Kidney (tissue), 14 donors: Measurements from ENCODE around the gene PGP. TPM values are rescaled to one million over a fixed set of nuclear protein-coding genes. Genes with fewer than 3 reads are reported as not detected.

Source experiments
- DNase-seq, 5 donors: peaks; one replicate each; pipeline ENCODE4 v3.0.0-alpha.2; 2013 to 2020
- FAIRE-seq: peaks from 2 replicates; lab custom pipeline; 2012; peaks lifted over from hg19 to GRCh38; lab: Jason Lieb, UNC
- H3K27ac ChIP-seq, 2 donors: one replicate each; pipeline ENCODE4 v1.7.0; 2013; ENCODE audit warnings: low read depth in 2 of 2, low read length in 2 of 2, inconsistent platforms in 1 of 2
- H3K27me3 ChIP-seq: one replicate; pipeline ENCODE4 v1.7.1; 2013; ENCODE audit warnings: low read length, inconsistent platforms; ENCODE audit not compliant: control insufficient read depth, insufficient read depth
- H3K36me3 ChIP-seq, 3 donors: one replicate each; pipeline versions ENCODE4 v1.7.0 to v1.7.1; 2013; ENCODE audit warnings: low read length in 3 of 3, control low read depth in 1 of 3, inconsistent platforms in 1 of 3; ENCODE audit not compliant: insufficient read depth in 3 of 3, control insufficient read depth in 2 of 3
- H3K4me1 ChIP-seq, 3 donors: one replicate each; pipeline versions ENCODE4 v1.7.0 to v1.7.1; 2013; ENCODE audit warnings: low read length in 3 of 3, inconsistent platforms in 1 of 3, low read depth in 1 of 3; ENCODE audit not compliant: control insufficient read depth in 2 of 3, insufficient read depth in 2 of 3
- H3K4me3 ChIP-seq, 3 donors: one replicate each; pipeline versions ENCODE4 v1.7.0 to v1.8.1; 2013; ENCODE audit warnings: low read length in 3 of 3, control low read depth in 1 of 3, inconsistent platforms in 1 of 3
- H3K9ac ChIP-seq, 3 donors: one replicate each; pipeline versions ENCODE4 v1.7.0 to v1.7.1; 2013; ENCODE audit warnings: low read length in 3 of 3, control low read depth in 1 of 3, inconsistent platforms in 1 of 3
- H3K9me3 ChIP-seq, 3 donors: one replicate each; pipeline versions ENCODE4 v1.7.0 to v1.7.1; 2013; ENCODE audit warnings: low read length in 3 of 3, control low read depth in 1 of 3, inconsistent platforms in 1 of 3; ENCODE audit not compliant: control insufficient read depth in 2 of 3, insufficient read depth in 1 of 3
- CTCF ChIP-seq: IDR thresholded peaks from 3 replicates; pipeline ENCODE4 v1.5.1; 2012; ENCODE audit warnings: mild to moderate bottlenecking, moderate library complexity, borderline replicate concordance; ENCODE audit not compliant: insufficient read depth; ENCODE audit errors: extremely low read depth
- intact Hi-C: fragments of 100-400 bp; cut with DNase I; formaldehyde crosslinking; loops from one replicate; pipeline ENCODE4 v1.11.1; 2022
- polyA plus RNA-seq: library from polyadenylated mRNA; stranded (reverse); fragments of 350-450 nt; fragmentation: Illumina TruSeq; extraction: RNeasy Lipid Tissue Mini Kit (QIAGEN cat#74804); gene quantifications from one replicate; pipeline ENCODE4 v1.2.3, GENCODE V29; 2014; ENCODE audit warnings: low read depth, low replicate concordance; ENCODE audit not compliant: insufficient read depth
- total RNA-seq: library from RNA; stranded (reverse); fragmentation: NEBNext Ultra II Directional; extraction: Animal tissue kit (Norgen Biotek cat#: 25700); gene quantifications from one replicate; pipeline ENCODE4 v1.2.1, GENCODE V29; 2021
- donor health status: control.
- donor health status: control.
- donor health status: control.
- donor health status: control.
- donor health status: control.
- donor health status: DM: yes; HTN: yes; CAD: no.
- donor health status: Normal renal cell carcinoma (clear cell type).

Gene PGP
- total and polyA plus RNA-seq, 2 donors from 2014 or later, result 13.5 to 21.2 TPM

GRCh38 chr16:2190002-2190658, 24.5 kb downstream of the PGP start:
- H3K36me3 ChIP-seq, result no peaks in the 10 kb centered on the region
- H3K4me1 ChIP-seq, result peaks cover 0 to 2% (median 0%) of the 10 kb centered on the region in 3 donors
- DNase-seq (no peak), FAIRE-seq (no peak)
- H3K27ac ChIP-seq, result no peak overlapping the region
- intact Hi-C loops, result no loop called here
- TF ChIP-seq CTCF, result no peak
- H3K9ac ChIP-seq, result no peak overlapping the region
- H3K27me3 ChIP-seq, result no peaks in the 10 kb centered on the region
- no peak overlapping the region for H3K4me3 ChIP-seq
- H3K9me3 ChIP-seq, result no peaks in the 10 kb centered on the region

GRCh38 chr16:2189252-2189893, 25.3 kb downstream of the PGP start:
- Histone ChIP-seq H3K9ac (no peak overlapping the region), H3K9me3 (no peaks in the 10 kb centered on the region), H3K4me3 (no peak overlapping the region), H3K36me3 (no peaks in the 10 kb centered on the region), H3K27ac (no peak overlapping the region), H3K4me1 (no peaks in the 10 kb centered on the region), H3K27me3 (no peaks in the 10 kb centered on the region)
- intact Hi-C loops, result no loop called here
- no peak for TF ChIP-seq CTCF
- DNase-seq, result no peak
- no peak for FAIRE-seq

GRCh38 chr16:2188395-2188794, 26.2 kb downstream of the PGP start:
- TF ChIP-seq CTCF, result no peak
- Histone ChIP-seq H3K27ac (no peak overlapping the region), H3K4me1 (no peaks in the 10 kb centered on the region), H3K9me3 (no peaks in the 10 kb centered on the region), H3K36me3 (no peaks in the 10 kb centered on the region), H3K9ac (no peak overlapping the region), H3K4me3 (no peak overlapping the region), H3K27me3 (no peaks in the 10 kb centered on the region)
- intact Hi-C loops, result no loop called here
- DNase-seq, result no peak
- no peak for FAIRE-seq
